T-cell (primary cell): ENCODE data around the gene GRID1. TPM values are rescaled to one million over a fixed set of nuclear protein-coding genes. Genes with fewer than 3 reads are reported as not detected.

Experiments used
- ATAC-seq, 4 experiments: fragments of 200-7000 bp in 3 of 4; fragments of 150-1000 bp in 1 of 4; cut with Tn5 transposase; replicated peaks in 1 of 4; 1 replicate in 3 of 4; 2 replicates in 1 of 4; pipeline ENCODE4 v1.10.0; 2021; ENCODE audit warnings: moderate library complexity in 3 of 4, mild to moderate bottlenecking in 2 of 4, moderate number of reproducible peaks in 1 of 4
- CTCF ChIA-PET, 2 donors: fragments of 300-600 bp; sonication (Branson Sonifier 250); formaldehyde crosslinking; loops; one replicate each; lab custom pipeline; 2022; ENCODE audit warnings: antibody characterized with exemption in 2 of 2; lab: Charles Lee
- POLR2A ChIA-PET, 2 donors: fragments of 300-600 bp; sonication (Branson Sonifier 250); formaldehyde crosslinking; loops; one replicate each; lab custom pipeline; 2022; ENCODE audit warnings: antibody characterized with exemption in 2 of 2; lab: Charles Lee
- DNase-seq, 35 experiments: peaks; one replicate each; pipeline versions ENCODE4 v3.0.0 to v3.0.0-alpha.2; 2013 to 2023
- H3K27ac ChIP-seq: one replicate; pipeline ENCODE4 v1.5.1; 2013; ENCODE audit warnings: low read length
- H3K27me3 ChIP-seq, 2 experiments: replicated peaks in 1 of 2; 1 replicate in 1 of 2; 2 replicates in 1 of 2; pipeline versions ENCODE4 v1.6.1 to v1.7.0; 2013; ENCODE audit warnings: low read length in 1 of 2, mixed read lengths in 1 of 2; ENCODE audit not compliant: control insufficient read depth in 2 of 2, insufficient read depth in 2 of 2; ENCODE audit errors: extremely low read depth in 1 of 2
- H3K36me3 ChIP-seq, 2 donors: 1 replicate in 1 of 2; 2 replicates in 1 of 2; pipeline versions ENCODE4 v1.6.1 to v1.7.0; 2013; ENCODE audit warnings: low read length in 1 of 2; ENCODE audit not compliant: control insufficient read depth in 2 of 2, insufficient read depth in 1 of 2; ENCODE audit errors: extremely low read depth in 1 of 2
- H3K4me1 ChIP-seq, 2 experiments: 1 replicate in 1 of 2; 2 replicates in 1 of 2; pipeline versions ENCODE4 v1.6.1 to v1.7.0; 2013; ENCODE audit warnings: low read length in 2 of 2, mixed read lengths in 1 of 2; ENCODE audit not compliant: insufficient read depth in 2 of 2, control insufficient read depth in 1 of 2; ENCODE audit errors: extremely low read depth in 1 of 2
- H3K4me3 ChIP-seq, 2 donors: 1 replicate in 1 of 2; 2 replicates in 1 of 2; pipeline versions ENCODE4 v1.5.1 to v1.7.0; 2013; ENCODE audit warnings: mild to moderate bottlenecking in 2 of 2, low read length in 1 of 2, moderate library complexity in 1 of 2; ENCODE audit not compliant: control insufficient read depth in 1 of 2; ENCODE audit errors: extremely low read depth in 1 of 2
- H3K9me3 ChIP-seq: 2 replicates; pipeline ENCODE4 v1.7.0; 2013
- H3K27ac Mint-ChIP-seq, 2 donors: one replicate each; pipeline ENCODE4 v1.8.0; 2020 to 2021; ENCODE audit warnings: mild to moderate bottlenecking in 2 of 2, mixed read lengths in 2 of 2
- H3K27me3 Mint-ChIP-seq, 2 donors: one replicate each; pipeline ENCODE4 v1.8.0; 2021 to 2022; ENCODE audit warnings: mixed read lengths in 2 of 2
- H3K36me3 Mint-ChIP-seq: one replicate; pipeline ENCODE4 v1.8.0; 2021; ENCODE audit warnings: mixed read lengths
- H3K4me1 Mint-ChIP-seq, 3 donors: one replicate each; pipeline ENCODE4 v1.8.0; 2020 to 2022; ENCODE audit warnings: mixed read lengths in 3 of 3, mild to moderate bottlenecking in 1 of 3
- H3K4me3 Mint-ChIP-seq, 3 donors: one replicate each; pipeline ENCODE4 v1.8.0; 2020 to 2022; ENCODE audit warnings: mild to moderate bottlenecking in 3 of 3, mixed read lengths in 3 of 3, moderate library complexity in 3 of 3
- H3K9me3 Mint-ChIP-seq, 3 donors: one replicate each; pipeline ENCODE4 v1.8.0; 2020 to 2022; ENCODE audit warnings: mixed read lengths in 3 of 3
- WGBS: methylation state at CpG from one replicate; pipeline ENCODE4 v1.1.5; 2013; ENCODE audit warnings: missing lambda C conversion rate; ENCODE audit not compliant: insufficient coverage; 5-methylcytosine and 5-hydroxymethylcytosine counted together
- total RNA-seq, 35 experiments: library from RNA in 6 of 35; stranded (reverse) in 6 of 35; fragments of 120-200 nt in 1 of 35; gene quantifications; one replicate each; pipeline versions ENCODE4 v1.2.1 to v1.2.4 and lab custom pipeline; 2013 to 2026

GRID1 gene
- total RNA-seq, 5 donors from 2014 or later (not counting 1 experiment from before 2014, with no cell fraction given) = 0.68 TPM; not detected in 4

GRCh38 chr10:85659331-85659730 lies 707.3 kb downstream of the GRID1 start:
- Histone ChIP-seq H3K4me3 (no peak overlapping the region), H3K36me3 (no peaks in the 10 kb centered on the region), H3K9me3 (no peaks in the 10 kb centered on the region), H3K4me1 (no peaks in the 10 kb centered on the region), H3K27me3 (peaks cover 0 to 6% of the 10 kb centered on the region in 2 experiments), H3K27ac (no peak overlapping the region)
- no peak overlapping the region for H3K27ac Mint-ChIP-seq
- peaks cover 0 to 5% of the 10 kb centered on the region in 2 donors for H3K27me3 Mint-ChIP-seq
- POLR2A ChIA-PET = no interaction called here
- peaks cover 0 to 9% (median 0%) of the 10 kb centered on the region in 3 donors for H3K4me1 Mint-ChIP-seq
- H3K4me3 Mint-ChIP-seq = no peak overlapping the region
- ATAC-seq (no peak), DNase-seq (no peak)
- no peaks in the 10 kb centered on the region for H3K36me3 Mint-ChIP-seq
- CTCF ChIA-PET = interaction anchor here in 1 of 2 donors (0.5 kb wide), 1 partner anchor 105 kb away, joined by 7 read pairs; no protein-coding TSS in a partner anchor
- 86% methylated on average over 1 of the region's 1 CpG for WGBS
- H3K9me3 Mint-ChIP-seq = no peaks in the 10 kb centered on the region

DNA sequence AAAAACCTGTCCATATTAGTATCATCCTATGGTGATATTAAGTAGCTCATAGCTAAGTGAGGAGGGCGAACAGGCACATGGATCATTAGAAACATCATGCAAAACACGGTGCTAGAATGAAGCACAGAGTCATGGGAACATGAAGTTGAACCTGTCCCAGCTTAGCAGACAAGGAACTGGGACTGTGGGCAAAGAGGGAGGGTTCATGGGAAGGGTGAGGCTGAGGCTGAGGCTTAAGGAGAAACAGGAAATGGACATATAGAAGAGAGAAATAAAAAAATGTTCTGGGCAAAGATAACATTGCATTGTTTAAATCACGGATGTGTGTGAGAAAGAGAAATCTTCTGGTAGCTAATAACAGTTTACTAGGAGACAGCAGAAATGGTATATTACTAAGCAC lies 708.1 kb downstream of the GRID1 start:
- Mint-ChIP-seq H3K27ac (no peak overlapping the region), H3K27me3 (peaks cover 0 to 5% of the 10 kb centered on the region in 2 donors), H3K9me3 (no peaks in the 10 kb centered on the region), H3K4me1 (peaks cover 0 to 9% (median 0%) of the 10 kb centered on the region in 3 donors), H3K36me3 (no peaks in the 10 kb centered on the region), H3K4me3 (no peak overlapping the region)
- no peak for DNase-seq
- Histone ChIP-seq H3K36me3 (no peaks in the 10 kb centered on the region), H3K9me3 (no peaks in the 10 kb centered on the region), H3K27me3 (peaks cover 0 to 6% of the 10 kb centered on the region in 2 experiments), H3K27ac (no peak overlapping the region), H3K4me1 (no peaks in the 10 kb centered on the region), H3K4me3 (no peak overlapping the region)
- ATAC-seq = no peak
- 38% methylated on average over 1 of the region's 3 CpGs for WGBS
- ChIA-PET CTCF (interaction anchor here in 1 of 2 donors (0.5 kb wide), 1 partner anchor 105 kb away, joined by 7 read pairs; no protein-coding TSS in a partner anchor), POLR2A (no interaction called here)

DNA sequence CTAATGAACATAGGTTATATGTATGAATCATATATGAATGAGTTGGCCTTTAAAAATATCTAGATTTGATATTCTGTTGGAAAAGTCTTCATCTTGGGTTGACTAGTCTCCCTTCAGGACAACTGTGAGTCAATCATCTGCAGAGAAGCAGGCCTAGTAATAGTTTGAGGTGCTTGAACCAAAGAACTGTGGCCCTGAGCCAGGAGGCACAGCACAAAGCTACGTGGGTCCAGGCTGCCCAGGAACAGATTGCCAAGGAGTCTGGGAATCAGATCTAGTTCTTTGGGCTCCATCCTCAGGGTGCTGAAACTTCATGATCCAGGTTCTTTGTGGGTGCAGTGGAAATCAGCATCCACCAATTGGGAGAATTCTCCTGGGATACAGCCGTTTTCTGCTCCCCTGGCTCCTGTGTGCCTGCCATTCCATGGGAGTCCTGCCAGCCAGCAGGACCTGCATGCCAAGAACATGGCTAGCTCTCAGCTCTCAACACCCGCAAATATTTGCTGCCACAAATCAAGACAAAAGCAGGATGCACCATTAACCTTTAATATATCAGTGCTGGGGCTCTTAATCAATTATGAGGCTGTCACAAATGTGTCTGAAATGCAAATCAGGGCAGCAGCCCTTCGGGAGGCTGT lies 709.0 kb downstream of the GRID1 start:
- Histone ChIP-seq H3K36me3 (no peaks in the 10 kb centered on the region), H3K4me1 (no peaks in the 10 kb centered on the region), H3K27ac (no peak overlapping the region), H3K4me3 (no peak overlapping the region), H3K9me3 (no peaks in the 10 kb centered on the region), H3K27me3 (peaks cover 0 to 6% of the 10 kb centered on the region in 2 experiments)
- 68% methylated on average over 3 of the region's 4 CpGs for WGBS
- Mint-ChIP-seq H3K4me3 (no peak overlapping the region), H3K9me3 (no peaks in the 10 kb centered on the region), H3K27me3 (peaks cover 0 to under 1% of the 10 kb centered on the region in 2 donors), H3K27ac (no peak overlapping the region), H3K36me3 (no peaks in the 10 kb centered on the region), H3K4me1 (peaks cover 0 to 9% (median 0%) of the 10 kb centered on the region in 3 donors)
- CTCF ChIA-PET = no interaction called here
- POLR2A ChIA-PET = no interaction called here
- no peak for ATAC-seq
- no peak for DNase-seq

DNA sequence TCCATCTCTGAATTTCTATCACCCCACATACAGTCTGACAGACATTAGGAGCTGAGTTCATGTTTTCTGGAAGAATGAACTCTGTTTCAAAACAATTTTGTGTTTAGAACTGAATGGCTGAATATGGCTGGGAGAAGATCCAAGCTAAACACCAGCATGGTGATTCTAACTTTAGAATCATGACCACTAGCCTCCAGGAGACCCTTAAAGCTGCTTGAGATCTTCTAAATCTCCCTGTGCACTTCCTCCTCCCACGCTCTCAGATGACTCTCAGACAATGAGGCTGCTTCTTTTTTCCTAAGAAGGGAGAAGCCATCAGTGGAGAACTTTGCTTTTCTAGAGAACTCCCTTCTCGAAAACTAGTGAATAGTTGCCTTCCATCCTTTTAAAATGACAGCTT lies 711.2 kb downstream of the GRID1 start:
- POLR2A ChIA-PET = no interaction called here
- H3K4me3 ChIP-seq = no peak overlapping the region
- Mint-ChIP-seq H3K27ac (no peak overlapping the region), H3K4me1 (peaks cover 0 to 9% (median 0%) of the 10 kb centered on the region in 3 donors), H3K27me3 (no peaks in the 10 kb centered on the region), H3K36me3 (no peaks in the 10 kb centered on the region), H3K9me3 (no peaks in the 10 kb centered on the region), H3K4me3 (no peak overlapping the region)
- DNase-seq (no peak), ATAC-seq (no peak)
- H3K36me3 ChIP-seq = no peaks in the 10 kb centered on the region
- H3K9me3 ChIP-seq = no peaks in the 10 kb centered on the region
- no peaks in the 10 kb centered on the region for H3K4me1 ChIP-seq
- H3K27ac ChIP-seq = no peak overlapping the region
- WGBS = no CpG with 5 or more reads among the region's 2 CpGs
- CTCF ChIA-PET = interaction anchor here in 1 of 2 donors (0.5 kb wide), 1 partner anchor 227 kb away, joined by 3 read pairs; no protein-coding TSS in a partner anchor
- peaks cover 0 to 6% of the 10 kb centered on the region in 2 experiments for H3K27me3 ChIP-seq

- 66% methylated on average over 2 of the region's 2 CpGs for WGBS
- POLR2A ChIA-PET = no interaction called here
- Mint-ChIP-seq H3K27ac (no peak overlapping the region), H3K36me3 (no peaks in the 10 kb centered on the region), H3K4me3 (no peak overlapping the region), H3K9me3 (no peaks in the 10 kb centered on the region), H3K4me1 (no peaks in the 10 kb centered on the region), H3K27me3 (peaks cover 0 to 9% of the 10 kb centered on the region in 2 donors)
- CTCF ChIA-PET = no interaction called here
- no peaks in the 10 kb centered on the region for H3K27me3 ChIP-seq
- H3K27ac ChIP-seq = no peak overlapping the region
- H3K4me1 ChIP-seq = no peaks in the 10 kb centered on the region
- no peak for ATAC-seq
- no peak overlapping the region for H3K4me3 ChIP-seq
- DNase-seq = no peak
- H3K36me3 ChIP-seq = no peaks in the 10 kb centered on the region
- H3K9me3 ChIP-seq = no peaks in the 10 kb centered on the region
These were observed 715.1 kb downstream of the GRID1 start for GRCh38 chr10:85651497-85651882.

DNA sequence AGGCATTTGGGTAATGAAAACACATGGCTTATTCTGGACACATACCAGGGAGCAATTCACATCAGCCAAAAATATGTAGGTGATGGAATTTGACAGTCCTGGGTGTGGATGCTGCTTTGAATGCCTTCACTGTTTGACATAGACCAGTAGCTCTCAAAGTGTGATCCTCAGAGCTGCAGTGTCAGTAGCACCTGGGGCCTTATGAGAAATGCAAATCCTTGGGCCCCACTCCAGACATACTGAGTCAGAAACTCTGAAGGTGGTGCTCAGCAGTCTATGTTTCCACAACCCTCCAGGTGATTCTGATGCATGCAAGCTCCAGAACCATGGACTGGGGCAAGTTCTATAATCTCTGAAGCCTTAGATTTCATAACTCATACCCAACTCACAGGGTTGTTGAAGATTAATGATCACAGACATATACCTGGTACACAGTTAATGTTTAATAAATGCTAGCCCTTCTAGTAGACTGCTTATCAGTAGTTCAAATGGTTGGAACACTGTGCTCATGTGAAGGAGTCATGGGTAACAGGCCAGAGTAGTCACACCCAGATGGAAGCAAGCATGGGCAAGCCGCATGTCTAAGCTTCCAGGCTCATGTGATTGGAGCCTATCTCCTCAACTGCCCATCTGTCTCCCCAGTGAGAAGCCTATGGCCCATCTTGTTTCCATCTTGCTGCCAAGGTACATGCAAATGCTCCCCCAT lies 715.7 kb downstream of the GRID1 start:
- Mint-ChIP-seq H3K36me3 (no peaks in the 10 kb centered on the region), H3K9me3 (no peaks in the 10 kb centered on the region), H3K4me1 (no peaks in the 10 kb centered on the region), H3K27me3 (peaks cover 0 to 9% of the 10 kb centered on the region in 2 donors), H3K4me3 (no peak overlapping the region), H3K27ac (no peak overlapping the region)
- CTCF ChIA-PET = no interaction called here
- no peaks in the 10 kb centered on the region for H3K4me1 ChIP-seq
- DNase-seq = no peak
- no peak overlapping the region for H3K27ac ChIP-seq
- POLR2A ChIA-PET = no interaction called here
- ATAC-seq = no peak
- WGBS = no CpG with 5 or more reads among the region's 1 CpG
- H3K4me3 ChIP-seq = no peak overlapping the region
- no peaks in the 10 kb centered on the region for H3K9me3 ChIP-seq
- H3K36me3 ChIP-seq = no peaks in the 10 kb centered on the region
- no peaks in the 10 kb centered on the region for H3K27me3 ChIP-seq
